Anterior cingulate cortex (tissue), 58 donors: Measurements from ENCODE around the gene CAMKMT.
A peak's percentile ranks its signal among the peaks of the same experiment; 100 is the strongest.

ENCODE experiments used
- DNase-seq, 58 donors: peaks; one replicate each; lab custom pipeline; 2025; lab: John Stamatoyannopoulos, UW

CAMKMT gene

GRCh38 chr2:44716131-44716530 lies 354.4 kb downstream of the CAMKMT start:
- no peak for DNase-seq

- DNase-seq, result no peak
Observed at GRCh38 chr2:44718431-44718830, 356.7 kb downstream of the CAMKMT start.

- DNase-seq, result no peak
Observed at GRCh38 chr2:44719562-44719961, 357.8 kb downstream of the CAMKMT start.

GRCh38 chr2:44722026-44722625 lies 360.4 kb downstream of the CAMKMT start:
- no peak for DNase-seq

DNA sequence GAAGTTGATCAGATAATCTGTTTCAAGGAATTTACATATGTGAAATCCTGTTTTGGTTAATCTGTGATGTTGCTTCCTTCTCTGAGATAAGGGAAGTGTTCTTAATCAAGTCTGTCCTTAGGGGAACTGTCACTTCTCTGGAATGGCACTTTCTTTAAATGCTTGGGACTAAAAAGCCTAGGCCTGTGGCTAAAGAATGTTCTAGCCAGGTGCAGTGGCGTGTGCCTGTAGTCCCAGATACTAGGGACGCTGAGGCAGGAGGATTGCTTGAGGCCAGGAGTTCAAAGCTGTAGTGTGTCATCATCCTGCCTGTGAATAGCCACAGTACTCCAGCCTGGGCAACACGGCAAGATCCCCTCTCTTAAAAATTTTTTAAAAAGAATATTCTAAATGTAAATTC lies 362.2 kb downstream of the CAMKMT start:
- no peak for DNase-seq

DNA sequence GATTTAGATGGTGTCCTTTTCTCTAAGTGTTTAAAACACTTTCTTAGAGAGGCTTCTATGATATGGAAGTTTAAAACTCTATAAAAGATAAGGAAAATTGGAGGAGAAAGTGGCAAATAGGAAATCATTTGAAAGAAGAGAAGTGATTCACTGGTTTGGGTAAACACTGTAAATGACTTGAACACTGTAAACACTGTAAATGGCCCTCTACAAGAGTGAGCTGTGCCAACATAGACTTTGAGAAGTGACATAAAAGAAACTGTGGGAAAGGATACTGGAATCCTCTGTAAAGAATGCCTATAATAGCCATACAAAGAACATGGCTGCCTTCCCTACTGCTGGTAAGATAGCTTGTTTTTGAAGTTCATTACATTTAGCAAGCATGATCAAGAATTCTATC lies 368.8 kb downstream of the CAMKMT start:
- DNase-seq, result no peak

DNA sequence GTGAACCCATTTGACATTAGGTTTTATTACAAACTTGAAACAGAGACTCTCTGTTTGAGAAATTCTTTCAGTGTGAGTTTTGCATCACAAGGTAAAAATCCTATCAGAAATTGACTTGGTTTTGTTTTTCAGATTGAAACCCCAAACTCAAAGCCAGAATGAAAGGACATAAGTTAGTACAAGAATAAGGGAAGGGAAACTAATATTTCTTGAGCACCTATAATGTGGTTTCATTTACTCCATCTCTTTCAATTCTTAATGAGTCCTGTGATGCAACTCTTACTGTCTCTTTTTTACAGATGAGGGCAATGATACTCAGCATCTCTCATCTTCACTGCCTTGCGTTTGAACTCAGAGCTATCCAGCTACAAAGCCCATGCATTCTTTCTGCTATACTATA lies 369.8 kb downstream of the CAMKMT start:
- DNase-seq, result no peak

- no peak for DNase-seq
Observed at GRCh38 chr2:44736270-44736942, 374.7 kb downstream of the CAMKMT start.

DNA sequence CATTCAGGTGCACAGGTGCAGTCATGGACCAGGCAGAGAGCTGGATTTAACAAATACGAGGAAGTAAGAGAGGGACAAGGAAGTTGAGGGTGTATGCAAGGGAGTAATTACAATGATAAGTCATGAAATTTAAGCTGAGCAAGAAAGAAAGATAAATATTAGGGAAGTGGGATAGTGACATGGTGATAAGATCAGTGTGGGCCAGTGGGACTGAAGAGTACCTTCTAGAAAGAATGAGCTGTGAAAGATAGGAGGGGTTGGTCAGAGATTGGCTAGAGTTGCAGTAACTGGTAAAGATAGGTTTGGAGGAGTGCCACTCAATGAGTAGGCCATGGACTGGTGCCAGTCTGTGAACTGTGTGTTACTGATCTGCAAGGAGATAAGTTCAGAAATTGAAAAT lies 378.9 kb downstream of the CAMKMT start:
- peak in 1 of 58 donors; percentile 7 for DNase-seq

- DNase-seq, result no peak
Observed at GRCh38 chr2:44741507-44741906, 379.8 kb downstream of the CAMKMT start.

- DNase-seq, result no peak
Observed at GRCh38 chr2:44742057-44742456, 380.3 kb downstream of the CAMKMT start.

- no peak for DNase-seq
Observed at GRCh38 chr2:44743473-44743872, 381.7 kb downstream of the CAMKMT start.

GRCh38 chr2:44744961-44745892 lies 383.5 kb downstream of the CAMKMT start:
- DNase-seq, result no peak

DNA sequence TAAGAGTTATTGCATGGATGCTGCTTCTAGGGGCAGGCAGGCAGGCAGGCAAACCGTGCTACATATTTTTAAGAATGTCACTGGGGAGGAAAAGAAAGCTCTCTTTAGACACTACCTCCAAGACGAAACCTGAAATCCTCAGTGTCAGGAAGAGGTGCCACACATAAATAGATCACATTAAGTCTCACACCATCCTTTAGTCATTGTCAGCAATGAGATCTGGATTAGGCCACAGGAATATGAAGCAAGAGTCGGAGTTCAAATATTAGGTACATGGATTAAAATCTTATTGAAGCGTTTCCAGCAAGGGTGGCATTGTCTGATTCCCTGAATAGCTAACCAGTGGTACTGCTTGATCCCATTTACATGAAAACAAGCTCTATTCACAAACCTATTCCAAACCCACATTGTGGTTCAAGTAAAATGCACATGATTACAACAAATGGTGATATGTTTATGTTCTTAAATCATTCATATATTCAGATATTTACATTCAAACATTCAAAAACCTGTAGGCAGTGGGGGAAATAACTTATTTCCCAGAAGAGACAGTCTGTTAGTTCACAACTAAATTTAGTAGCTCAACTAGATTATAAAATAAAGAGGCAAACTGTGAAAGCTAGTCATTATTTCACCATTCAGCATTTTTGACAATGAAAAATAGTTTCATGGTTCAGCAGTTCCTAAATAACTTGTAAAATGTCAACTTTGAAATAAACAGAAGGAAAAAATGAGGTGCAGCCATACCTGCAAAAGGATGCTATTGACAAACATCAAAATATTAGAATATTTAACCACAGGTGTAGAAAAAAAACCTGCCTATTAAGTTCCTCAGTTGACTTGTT lies 384.4 kb downstream of the CAMKMT start:
- no peak for DNase-seq

DNA sequence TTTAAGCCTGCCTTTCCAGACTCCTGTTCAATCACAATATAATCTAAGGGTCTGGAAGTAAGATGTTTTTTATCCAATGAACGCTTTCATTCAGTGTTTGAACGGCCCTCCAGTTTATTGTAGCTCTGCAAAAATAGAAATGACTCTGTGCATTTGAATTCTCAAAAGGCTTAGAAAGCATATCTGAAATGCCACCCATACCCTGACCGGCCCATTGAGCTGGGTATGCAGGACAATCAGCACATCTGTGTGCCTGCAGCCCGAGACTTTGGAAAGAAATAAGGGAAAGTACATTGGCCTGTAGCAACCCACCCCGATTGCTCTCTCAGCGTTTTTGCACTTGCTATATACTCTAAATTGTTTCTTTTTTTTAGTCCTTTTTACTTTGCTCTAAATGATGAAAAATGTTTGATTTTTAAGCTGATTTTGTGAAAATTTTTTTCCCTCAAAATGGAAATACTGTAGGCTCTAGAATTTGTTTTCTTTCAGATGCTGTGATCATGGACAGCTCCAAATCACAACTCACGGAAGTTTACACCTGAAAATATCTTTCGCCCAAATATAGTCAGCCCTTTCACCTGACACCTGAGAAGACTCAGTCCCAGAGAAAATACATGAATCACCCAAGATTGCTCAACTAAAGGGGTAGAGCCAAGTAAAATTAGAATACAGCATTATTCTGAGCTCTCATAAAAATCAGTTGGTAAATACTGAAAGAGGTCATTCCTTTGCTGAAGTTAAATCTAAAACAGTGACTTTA lies 385.3 kb downstream of the CAMKMT start:
- DNase-seq, result no peak

- no peak for DNase-seq
Observed at GRCh38 chr2:44747794-44748193, 386.0 kb downstream of the CAMKMT start.

DNA sequence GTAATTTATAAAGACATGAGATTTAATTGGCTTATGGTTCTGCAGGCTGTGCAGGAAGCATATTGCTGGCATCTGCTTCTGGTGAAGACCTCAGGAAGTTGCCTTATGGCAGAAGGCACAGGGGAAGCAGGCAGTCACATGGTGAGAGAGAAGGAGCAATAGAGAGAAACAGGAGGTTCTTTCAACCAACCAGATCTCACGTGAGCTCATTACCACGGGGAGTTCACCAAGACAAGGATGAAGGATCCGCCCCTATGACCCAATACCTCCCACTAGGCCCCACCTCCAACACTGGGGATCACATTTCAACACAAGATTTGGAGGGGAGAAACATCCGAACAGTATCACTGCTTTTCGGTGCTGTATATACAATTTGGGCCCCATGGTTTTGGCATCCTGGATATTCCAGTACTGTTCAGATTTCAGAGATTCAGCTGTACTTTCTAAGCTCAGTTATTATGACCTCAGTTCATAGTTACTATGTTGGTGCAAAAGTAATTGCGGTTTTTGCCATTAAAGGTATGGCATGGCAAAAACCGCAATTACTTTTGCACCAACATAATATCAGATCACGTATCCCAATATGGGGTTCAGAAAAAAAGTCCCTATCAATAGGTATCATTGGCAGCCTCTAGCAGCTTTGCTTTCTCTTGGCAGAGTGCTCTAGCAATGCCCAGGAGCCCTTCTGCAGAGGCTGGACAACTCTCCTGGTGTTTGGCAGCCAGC lies 390.2 kb downstream of the CAMKMT start:
- no peak for DNase-seq

DNA sequence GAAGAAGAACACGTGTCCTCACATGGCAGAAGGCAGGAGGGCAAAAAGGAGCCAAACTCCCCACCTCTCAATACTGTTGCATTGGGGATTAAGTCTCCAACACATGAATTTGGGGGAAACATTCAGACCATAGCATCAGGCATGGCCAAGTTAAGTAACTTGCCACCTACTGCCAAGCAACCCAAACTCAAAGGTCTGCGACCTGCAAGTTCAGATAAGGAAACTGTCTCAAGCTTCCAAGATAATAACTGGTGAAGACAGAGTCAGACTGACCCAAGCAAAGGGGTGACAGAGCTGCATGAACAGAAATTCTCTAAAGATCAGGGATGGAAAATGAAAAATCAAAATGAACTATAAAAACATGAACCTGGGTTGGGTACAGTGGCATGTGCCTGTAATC lies 391.0 kb downstream of the CAMKMT start:
- DNase-seq, result no peak
